ENCODE results near the gene KANK2.

DNA sequence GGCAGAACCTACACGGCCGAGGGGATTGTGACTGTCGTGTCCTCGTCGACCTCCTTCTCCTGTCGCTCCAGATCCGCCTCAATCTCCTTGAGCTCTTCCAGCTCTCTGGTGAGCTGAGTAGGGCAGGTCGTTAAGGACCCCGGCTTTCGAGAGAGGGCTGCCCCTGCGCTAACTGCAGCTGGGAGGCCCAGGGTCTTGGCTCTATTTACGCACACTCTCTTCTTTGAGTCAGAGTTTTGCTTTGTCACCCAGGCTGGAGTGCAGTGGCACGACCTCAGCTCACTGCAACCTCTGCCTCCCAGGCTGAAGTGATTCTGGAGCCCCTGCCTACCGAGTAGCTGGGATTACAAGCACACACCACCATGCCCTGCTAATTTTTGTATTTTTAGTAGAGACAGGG is 49.3 kb downstream of the KANK2 start:
- TF ChIP-seq POLR2A (IDR thresholded peaks at IDR 0.05) (no peak), POLR2AphosphoS5 (IDR thresholded peaks at IDR 0.05; ENCODE audit: insufficient read depth in 1 of 2, low read depth in 1 of 2) (no peak)
- TF ChIP-seq, protein P1, sequence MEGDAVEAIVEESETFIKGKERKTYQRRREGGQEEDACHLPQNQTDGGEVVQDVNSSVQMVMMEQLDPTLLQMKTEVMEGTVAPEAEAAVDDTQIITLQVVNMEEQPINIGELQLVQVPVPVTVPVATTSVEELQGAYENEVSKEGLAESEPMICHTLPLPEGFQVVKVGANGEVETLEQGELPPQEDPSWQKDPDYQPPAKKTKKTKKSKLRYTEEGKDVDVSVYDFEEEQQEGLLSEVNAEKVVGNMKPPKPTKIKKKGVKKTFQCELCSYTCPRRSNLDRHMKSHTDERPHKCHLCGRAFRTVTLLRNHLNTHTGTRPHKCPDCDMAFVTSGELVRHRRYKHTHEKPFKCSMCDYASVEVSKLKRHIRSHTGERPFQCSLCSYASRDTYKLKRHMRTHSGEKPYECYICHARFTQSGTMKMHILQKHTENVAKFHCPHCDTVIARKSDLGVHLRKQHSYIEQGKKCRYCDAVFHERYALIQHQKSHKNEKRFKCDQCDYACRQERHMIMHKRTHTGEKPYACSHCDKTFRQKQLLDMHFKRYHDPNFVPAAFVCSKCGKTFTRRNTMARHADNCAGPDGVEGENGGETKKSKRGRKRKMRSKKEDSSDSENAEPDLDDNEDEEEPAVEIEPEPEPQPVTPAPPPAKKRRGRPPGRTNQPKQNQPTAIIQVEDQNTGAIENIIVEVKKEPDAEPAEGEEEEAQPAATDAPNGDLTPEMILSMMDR (IDR thresholded peaks at IDR 0.05), result no peak
